Tibial nerve (tissue), 4 donors: Measurements from ENCODE around the gene MAPK14.

Source experiments
- EP300 ChIP-seq, 2 donors: sonication (generic); formaldehyde crosslinking; IDR thresholded peaks; one replicate each; pipeline ENCODE4 v1.6.1; 2017; ENCODE audit warnings: antibody characterized with exemption in 2 of 2, mild to moderate bottlenecking in 1 of 2
- POLR2A ChIP-seq, 2 donors: fragments of 450-650 bp; IDR thresholded peaks; one replicate each; pipeline ENCODE4 v1.6.1; 2017; ENCODE audit warnings: antibody characterized with exemption in 2 of 2, mild to moderate bottlenecking in 2 of 2, moderate library complexity in 2 of 2
- TF ChIP-seq, protein P1 (sequence below), 5 experiments: fragments of 200-600 bp in 3 of 5; fragments of 450-650 bp in 2 of 5; sonication (generic) in 3 of 5; IDR thresholded peaks; one replicate each; pipeline ENCODE4 v1.5.1; 2016 to 2019; ENCODE audit warnings: antibody characterized with exemption in 5 of 5, mild to moderate bottlenecking in 3 of 5, moderate library complexity in 2 of 5

DNA sequence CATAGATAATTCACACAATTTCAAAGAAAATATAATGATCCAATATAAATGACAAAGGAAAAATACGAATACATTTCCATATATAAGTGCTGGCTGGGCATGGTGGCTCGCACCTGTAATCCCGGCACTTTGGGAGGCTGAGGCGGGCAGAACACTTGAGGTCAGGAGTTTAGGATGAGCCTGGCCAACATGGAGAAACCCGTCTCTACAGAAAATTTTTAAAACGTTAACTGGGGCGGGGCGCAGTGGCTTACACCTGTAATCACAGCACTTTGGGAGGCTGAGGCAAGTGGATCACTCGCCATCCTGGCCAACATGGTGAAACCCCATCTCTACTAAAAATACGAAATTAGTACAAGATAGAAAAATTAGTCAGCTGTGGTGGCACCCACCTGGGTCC is 87.8 kb downstream of the MAPK14 start:
- TF ChIP-seq, protein P1, sequence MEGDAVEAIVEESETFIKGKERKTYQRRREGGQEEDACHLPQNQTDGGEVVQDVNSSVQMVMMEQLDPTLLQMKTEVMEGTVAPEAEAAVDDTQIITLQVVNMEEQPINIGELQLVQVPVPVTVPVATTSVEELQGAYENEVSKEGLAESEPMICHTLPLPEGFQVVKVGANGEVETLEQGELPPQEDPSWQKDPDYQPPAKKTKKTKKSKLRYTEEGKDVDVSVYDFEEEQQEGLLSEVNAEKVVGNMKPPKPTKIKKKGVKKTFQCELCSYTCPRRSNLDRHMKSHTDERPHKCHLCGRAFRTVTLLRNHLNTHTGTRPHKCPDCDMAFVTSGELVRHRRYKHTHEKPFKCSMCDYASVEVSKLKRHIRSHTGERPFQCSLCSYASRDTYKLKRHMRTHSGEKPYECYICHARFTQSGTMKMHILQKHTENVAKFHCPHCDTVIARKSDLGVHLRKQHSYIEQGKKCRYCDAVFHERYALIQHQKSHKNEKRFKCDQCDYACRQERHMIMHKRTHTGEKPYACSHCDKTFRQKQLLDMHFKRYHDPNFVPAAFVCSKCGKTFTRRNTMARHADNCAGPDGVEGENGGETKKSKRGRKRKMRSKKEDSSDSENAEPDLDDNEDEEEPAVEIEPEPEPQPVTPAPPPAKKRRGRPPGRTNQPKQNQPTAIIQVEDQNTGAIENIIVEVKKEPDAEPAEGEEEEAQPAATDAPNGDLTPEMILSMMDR (IDR thresholded peaks at IDR 0.05): no peak
- TF ChIP-seq POLR2A (IDR thresholded peaks at IDR 0.05): no peak
- TF ChIP-seq EP300 (IDR thresholded peaks at IDR 0.05): no peak
